ENCODE results near the gene GUCY1A1. TPM values are rescaled to one million over a fixed set of nuclear protein-coding genes. Genes with fewer than 3 reads are reported as not detected.

GUCY1A1 gene
- total RNA-seq, 2 experiments from 2014 or later, result 0.09 to 0.45 TPM

- intact Hi-C loops (cut with micrococcal nuclease), result no loop called here
- no peaks in the 10 kb centered on the region for H3K9me3 Mint-ChIP-seq
- no peak for DNase-seq
- CTCF ChIA-PET, result interaction anchor here (0.9 kb wide), 1 partner anchor 25 kb away, joined by 3 read pairs; no protein-coding TSS in a partner anchor
- POLR2A ChIA-PET, result no interaction called here
- no peak overlapping the region for H3K4me3 Mint-ChIP-seq
- peaks cover 1% of the 10 kb centered on the region for H3K27me3 Mint-ChIP-seq
- no peaks in the 10 kb centered on the region for H3K4me1 Mint-ChIP-seq (ENCODE audit: low read depth)
- ATAC-seq, result no peak
- H3K27ac Mint-ChIP-seq, result no peak overlapping the region
- H3K36me3 Mint-ChIP-seq (ENCODE audit: low read depth), result no peaks in the 10 kb centered on the region
- TF ChIP-seq CTCF (IDR thresholded peaks at IDR 0.05), result no peak
These were observed 79.3 kb downstream of the GUCY1A1 start for GRCh38 chr4:155745984-155746383.

- POLR2A ChIA-PET, result no interaction called here
These were observed 81.4 kb downstream of the GUCY1A1 start for GRCh38 chr4:155748039-155748438.

GRCh38 chr4:155749041-155749440, 82.4 kb downstream of the GUCY1A1 start:
- Mint-ChIP-seq H3K9me3 (no peaks in the 10 kb centered on the region), H3K4me3 (no peak overlapping the region), H3K27ac (no peak overlapping the region), H3K27me3 (peaks cover 1% of the 10 kb centered on the region), H3K36me3 (ENCODE audit: low read depth) (no peaks in the 10 kb centered on the region), H3K4me1 (ENCODE audit: low read depth) (no peaks in the 10 kb centered on the region)
- no peak for DNase-seq
- ChIA-PET POLR2A (no interaction called here), CTCF (no interaction called here)
- no peak for ATAC-seq
- intact Hi-C loops (cut with micrococcal nuclease), result no loop called here
- TF ChIP-seq CTCF (IDR thresholded peaks at IDR 0.05), result no peak

More at GRCh38 chr4:155748039-155748438, 81.4 kb downstream of the GUCY1A1 start:
- H3K9me3 Mint-ChIP-seq, result no peaks in the 10 kb centered on the region
- ATAC-seq (no peak), DNase-seq (no peak)
- H3K4me3 Mint-ChIP-seq, result no peak overlapping the region
- no peaks in the 10 kb centered on the region for H3K4me1 Mint-ChIP-seq (ENCODE audit: low read depth)
- no peaks in the 10 kb centered on the region for H3K36me3 Mint-ChIP-seq (ENCODE audit: low read depth)
- intact Hi-C loops (cut with micrococcal nuclease), result no loop called here
- TF ChIP-seq CTCF (IDR thresholded peaks at IDR 0.05), result no peak
- H3K27me3 Mint-ChIP-seq, result peaks cover 1% of the 10 kb centered on the region
- no peak overlapping the region for H3K27ac Mint-ChIP-seq
- CTCF ChIA-PET, result no interaction called here

GRCh38 chr4:155751569-155751968, 84.9 kb downstream of the GUCY1A1 start:
- H3K36me3 Mint-ChIP-seq (ENCODE audit: low read depth), result no peaks in the 10 kb centered on the region
- ATAC-seq (no peak), DNase-seq (no peak)
- intact Hi-C loops (cut with micrococcal nuclease), result no loop called here
- H3K9me3 Mint-ChIP-seq, result no peaks in the 10 kb centered on the region
- CTCF ChIA-PET, result no interaction called here
- no peak for TF ChIP-seq CTCF (IDR thresholded peaks at IDR 0.05)
- no peak overlapping the region for H3K4me3 Mint-ChIP-seq
- no peak overlapping the region for H3K27ac Mint-ChIP-seq
- peaks cover 3% of the 10 kb centered on the region for H3K27me3 Mint-ChIP-seq
- POLR2A ChIA-PET, result no interaction called here
- no peaks in the 10 kb centered on the region for H3K4me1 Mint-ChIP-seq (ENCODE audit: low read depth)

- no peaks in the 10 kb centered on the region for H3K36me3 Mint-ChIP-seq (ENCODE audit: low read depth)
- CTCF ChIA-PET, result no interaction called here
- intact Hi-C loops (cut with micrococcal nuclease), result no loop called here
- no peak for ATAC-seq
- no peak for DNase-seq
- no peak overlapping the region for H3K4me3 Mint-ChIP-seq
- peaks cover 25% of the 10 kb centered on the region for H3K27me3 Mint-ChIP-seq
- POLR2A ChIA-PET, result no interaction called here
- no peaks in the 10 kb centered on the region for H3K9me3 Mint-ChIP-seq
- no peak for TF ChIP-seq CTCF (IDR thresholded peaks at IDR 0.05)
- H3K27ac Mint-ChIP-seq, result no peak overlapping the region
- H3K4me1 Mint-ChIP-seq (ENCODE audit: low read depth), result peaks cover 2% of the 10 kb centered on the region
These were observed 91.2 kb downstream of the GUCY1A1 start for GRCh38 chr4:155757745-155758265.

Measured in activated CD8-positive, alpha-beta T cell treated with anti-CD3 and anti-CD28 coated beads for 36 hours (primary cell).